ENCODE measurements around the gene EIF5B. TPM values are rescaled to one million over a fixed set of nuclear protein-coding genes. Genes with fewer than 3 reads are reported as not detected.

Gene EIF5B
- total RNA-seq, 1 donor from 2014 or later = 57.4 TPM

GRCh38 chr2:99373144-99373543, 36.0 kb downstream of the EIF5B start:
- no peak for DNase-seq
- H3K4me3 Mint-ChIP-seq (ENCODE audit: unreplicated experiment) = no peak overlapping the region
- H3K9me3 Mint-ChIP-seq (ENCODE audit: unreplicated experiment) = no peaks in the 10 kb centered on the region
- H3K27ac Mint-ChIP-seq (ENCODE audit: unreplicated experiment) = no peak overlapping the region
- H3K36me3 Mint-ChIP-seq (ENCODE audit: unreplicated experiment) = peaks cover 20% of the 10 kb centered on the region
- TF ChIP-seq, protein P1, sequence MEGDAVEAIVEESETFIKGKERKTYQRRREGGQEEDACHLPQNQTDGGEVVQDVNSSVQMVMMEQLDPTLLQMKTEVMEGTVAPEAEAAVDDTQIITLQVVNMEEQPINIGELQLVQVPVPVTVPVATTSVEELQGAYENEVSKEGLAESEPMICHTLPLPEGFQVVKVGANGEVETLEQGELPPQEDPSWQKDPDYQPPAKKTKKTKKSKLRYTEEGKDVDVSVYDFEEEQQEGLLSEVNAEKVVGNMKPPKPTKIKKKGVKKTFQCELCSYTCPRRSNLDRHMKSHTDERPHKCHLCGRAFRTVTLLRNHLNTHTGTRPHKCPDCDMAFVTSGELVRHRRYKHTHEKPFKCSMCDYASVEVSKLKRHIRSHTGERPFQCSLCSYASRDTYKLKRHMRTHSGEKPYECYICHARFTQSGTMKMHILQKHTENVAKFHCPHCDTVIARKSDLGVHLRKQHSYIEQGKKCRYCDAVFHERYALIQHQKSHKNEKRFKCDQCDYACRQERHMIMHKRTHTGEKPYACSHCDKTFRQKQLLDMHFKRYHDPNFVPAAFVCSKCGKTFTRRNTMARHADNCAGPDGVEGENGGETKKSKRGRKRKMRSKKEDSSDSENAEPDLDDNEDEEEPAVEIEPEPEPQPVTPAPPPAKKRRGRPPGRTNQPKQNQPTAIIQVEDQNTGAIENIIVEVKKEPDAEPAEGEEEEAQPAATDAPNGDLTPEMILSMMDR (IDR thresholded peaks at IDR 0.05; ENCODE audit: partially characterized antibody, unreplicated experiment) = no peak
- no peaks in the 10 kb centered on the region for H3K27me3 Mint-ChIP-seq (ENCODE audit: unreplicated experiment)
- H3K4me1 Mint-ChIP-seq (ENCODE audit: low read depth, unreplicated experiment) = no peaks in the 10 kb centered on the region

DNA sequence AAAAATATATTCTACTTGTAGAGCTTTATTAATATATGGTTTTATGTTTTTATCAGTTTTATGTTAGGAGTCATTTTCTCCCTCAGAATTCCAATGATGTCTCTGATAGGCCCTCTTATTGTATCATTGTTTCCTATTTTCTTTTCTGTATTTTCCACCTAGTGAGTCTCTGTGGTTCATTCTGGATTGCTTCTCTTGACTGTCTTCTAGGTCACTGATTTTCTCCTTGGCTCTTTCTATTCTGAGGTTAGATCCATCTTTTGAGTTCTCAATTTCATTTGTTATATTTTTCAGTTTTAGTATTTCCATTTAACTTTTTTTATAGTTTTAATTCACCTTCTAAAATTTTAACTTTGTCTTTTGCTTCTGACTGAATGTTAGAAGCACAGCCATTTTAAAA, 37.6 kb downstream of the EIF5B start:
- Mint-ChIP-seq H3K4me3 (ENCODE audit: unreplicated experiment) (no peak overlapping the region), H3K36me3 (ENCODE audit: unreplicated experiment) (peaks cover 20% of the 10 kb centered on the region), H3K4me1 (ENCODE audit: low read depth, unreplicated experiment) (no peaks in the 10 kb centered on the region), H3K9me3 (ENCODE audit: unreplicated experiment) (no peaks in the 10 kb centered on the region), H3K27ac (ENCODE audit: unreplicated experiment) (no peak overlapping the region), H3K27me3 (ENCODE audit: unreplicated experiment) (no peaks in the 10 kb centered on the region)
- TF ChIP-seq, protein P1 (IDR thresholded peaks at IDR 0.05; ENCODE audit: partially characterized antibody, unreplicated experiment) = no peak
- DNase-seq = no peak

DNA sequence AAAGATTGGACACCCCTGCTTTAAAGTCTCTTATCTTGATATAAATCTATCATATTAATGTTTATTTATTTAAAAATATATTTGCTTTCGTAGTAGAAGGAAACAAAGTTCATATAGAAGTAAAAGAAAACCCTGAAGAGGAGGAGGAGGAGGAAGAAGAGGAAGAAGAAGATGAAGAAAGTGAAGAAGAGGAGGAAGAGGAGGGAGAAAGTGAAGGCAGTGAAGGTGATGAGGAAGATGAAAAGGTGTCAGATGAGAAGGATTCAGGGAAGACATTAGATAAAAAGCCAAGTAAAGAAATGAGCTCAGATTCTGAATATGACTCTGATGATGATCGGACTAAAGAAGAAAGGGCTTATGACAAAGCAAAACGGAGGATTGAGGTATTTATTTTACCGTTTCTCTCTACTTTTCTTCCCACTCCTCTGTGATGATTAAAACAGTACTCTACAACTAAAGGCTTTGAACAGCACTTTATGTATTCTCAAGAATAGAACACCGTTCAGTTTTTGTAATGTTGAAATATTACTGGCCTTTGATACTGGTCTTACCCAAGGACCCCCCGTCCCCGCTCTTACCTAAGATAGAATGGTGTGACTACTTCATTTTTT, 39.2 kb downstream of the EIF5B start:
- H3K27me3 Mint-ChIP-seq (ENCODE audit: unreplicated experiment) = no peaks in the 10 kb centered on the region
- H3K4me3 Mint-ChIP-seq (ENCODE audit: unreplicated experiment) = no peak overlapping the region
- no peak overlapping the region for H3K27ac Mint-ChIP-seq (ENCODE audit: unreplicated experiment)
- DNase-seq = no peak
- no peaks in the 10 kb centered on the region for H3K9me3 Mint-ChIP-seq (ENCODE audit: unreplicated experiment)
- peaks cover 20% of the 10 kb centered on the region for H3K36me3 Mint-ChIP-seq (ENCODE audit: unreplicated experiment)
- H3K4me1 Mint-ChIP-seq (ENCODE audit: low read depth, unreplicated experiment) = no peaks in the 10 kb centered on the region
- TF ChIP-seq, protein P1 (IDR thresholded peaks at IDR 0.05; ENCODE audit: partially characterized antibody, unreplicated experiment) = no peak

- Mint-ChIP-seq H3K4me1 (ENCODE audit: low read depth, unreplicated experiment) (no peaks in the 10 kb centered on the region), H3K36me3 (ENCODE audit: unreplicated experiment) (peaks cover 15% of the 10 kb centered on the region), H3K27ac (ENCODE audit: unreplicated experiment) (no peak overlapping the region), H3K9me3 (ENCODE audit: unreplicated experiment) (no peaks in the 10 kb centered on the region), H3K4me3 (ENCODE audit: unreplicated experiment) (no peak overlapping the region), H3K27me3 (ENCODE audit: unreplicated experiment) (no peaks in the 10 kb centered on the region)
- DNase-seq = no peak
- TF ChIP-seq, protein P1 (IDR thresholded peaks at IDR 0.05; ENCODE audit: partially characterized antibody, unreplicated experiment) = no peak
Observed at GRCh38 chr2:99377879-99378278, 40.7 kb downstream of the EIF5B start.

DNA sequence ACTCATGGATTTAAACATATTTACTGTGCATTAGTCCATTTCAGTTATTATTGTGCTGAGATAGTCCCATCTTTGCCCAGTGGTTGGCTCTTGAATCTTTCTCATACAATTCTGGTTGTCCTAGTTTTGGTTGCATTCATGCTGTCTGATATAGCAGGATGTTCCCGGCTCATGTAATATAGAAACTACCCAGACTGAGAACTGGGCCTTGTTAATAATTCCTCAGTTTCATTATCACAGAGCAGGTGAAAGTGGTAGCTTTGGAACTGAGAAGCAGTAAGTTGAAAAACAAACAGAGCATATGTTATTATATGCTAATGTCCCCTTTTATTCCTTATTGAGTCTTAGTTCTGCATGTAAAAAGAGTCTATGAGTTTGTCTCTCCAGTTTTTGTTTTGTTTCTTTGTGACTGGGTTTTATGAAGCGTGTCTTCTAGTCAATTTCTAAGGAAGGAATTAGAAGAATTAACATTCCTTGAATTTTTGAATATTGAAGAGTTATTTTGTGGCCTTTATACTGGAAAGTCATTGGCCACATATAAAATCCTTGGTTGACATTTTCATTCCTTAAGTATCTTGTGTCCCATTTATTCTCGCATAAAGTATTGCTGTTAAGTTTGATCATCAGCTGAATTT, 43.3 kb downstream of the EIF5B start:
- no peaks in the 10 kb centered on the region for H3K4me1 Mint-ChIP-seq (ENCODE audit: low read depth, unreplicated experiment)
- H3K4me3 Mint-ChIP-seq (ENCODE audit: unreplicated experiment) = no peak overlapping the region
- H3K36me3 Mint-ChIP-seq (ENCODE audit: unreplicated experiment) = peaks cover 10% of the 10 kb centered on the region
- DNase-seq = no peak
- H3K9me3 Mint-ChIP-seq (ENCODE audit: unreplicated experiment) = no peaks in the 10 kb centered on the region
- H3K27ac Mint-ChIP-seq (ENCODE audit: unreplicated experiment) = no peak overlapping the region
- TF ChIP-seq, protein P1 (IDR thresholded peaks at IDR 0.05; ENCODE audit: partially characterized antibody, unreplicated experiment) = no peak
- no peaks in the 10 kb centered on the region for H3K27me3 Mint-ChIP-seq (ENCODE audit: unreplicated experiment)

All from glutamatergic neuron (in vitro differentiated cells).